HCT116 (cell line): ENCODE data around the gene MYH7. TPM values are rescaled to one million over a fixed set of nuclear protein-coding genes. Genes with fewer than 3 reads are reported as not detected.

Experiments
- ATAC-seq: fragments of 200-7000 bp; cut with Tn5 transposase; 2 replicates; pipeline ENCODE4 v1.9.1; 2020; ENCODE audit warnings: mild to moderate bottlenecking, moderate library complexity
- BruUV-seq: library from RNA; stranded (reverse); fragments of 400-500 nt; replicated peaks from 2 replicates; lab custom pipeline; 2021; lab: Mats Ljungman, UMichigan
- CTCF ChIA-PET: fragments of 300-600 bp; sonication (Branson Sonifier 250); formaldehyde crosslinking; loops from one replicate; lab custom pipeline; 2021; ENCODE audit warnings: antibody characterized with exemption; lab: Charles Lee
- POLR2A ChIA-PET: fragments of 300-600, 350-600 bp; sonication (Branson Sonifier 250); formaldehyde crosslinking; loops from one replicate; lab custom pipeline; 2021; ENCODE audit warnings: antibody characterized with exemption; lab: Charles Lee
- RAD21 ChIA-PET, 2 experiments: fragments of 300-600 bp; sonication (Branson Sonifier 250); formaldehyde crosslinking; loops; one replicate each; lab custom pipeline; 2023; ENCODE audit warnings: low total read pairs in 2 of 2; ENCODE audit not compliant: uncharacterized antibody in 2 of 2, unreplicated experiment in 2 of 2, low non-redundant PET in 1 of 2; lab: Charles Lee
- DNase-seq: peaks from one replicate; pipeline ENCODE4 v3.0.0-alpha.2; 2010; ENCODE audit warnings: low read depth, low spot score
- H2AFZ ChIP-seq: fragments of 200-600 bp; shearing (Covaris generic), sonication (generic); 2 replicates; pipeline ENCODE4 v1.6.1; 2017; ENCODE audit warnings: low read depth, mixed run types, mixed read lengths, antibody characterized with exemption, low read length; ENCODE audit not compliant: poor library complexity, severe bottlenecking
- H3K27ac ChIP-seq: 2 replicates; pipeline ENCODE4 v1.5.1; 2012; ENCODE audit warnings: low read depth, low read length
- H3K27me3 ChIP-seq: fragments of 200-600 bp; sonication (generic); 2 replicates; pipeline ENCODE4 v1.6.1; 2016; ENCODE audit warnings: mixed run types, low read length, mixed read lengths; ENCODE audit not compliant: insufficient read depth
- H3K36me3 ChIP-seq, 2 experiments: fragments of 200-500 bp in 1 of 2; fragments of 200-600 bp in 1 of 2; sonication (Bioruptor generic) in 1 of 2; sonication (generic) in 1 of 2; 2 replicates each; pipeline versions ENCODE4 v1.5.1 to v1.6.1; 2014 to 2016; ENCODE audit warnings: low read length in 2 of 2, inconsistent platforms in 1 of 2, mixed read lengths in 1 of 2, mixed run types in 1 of 2; ENCODE audit not compliant: insufficient read depth in 2 of 2, control insufficient read depth in 1 of 2
- H3K4me1 ChIP-seq, 2 experiments: fragments of 200-600 bp in 1 of 2; sonication (generic) in 1 of 2; 2 replicates each; pipeline versions ENCODE4 v1.5.1 to v1.6.1; 2012 to 2017; ENCODE audit warnings: low read length in 2 of 2, inconsistent platforms in 1 of 2, mild to moderate bottlenecking in 1 of 2, mixed read lengths in 1 of 2, mixed run types in 1 of 2, moderate library complexity in 1 of 2; ENCODE audit not compliant: insufficient read depth in 2 of 2, control insufficient read depth in 1 of 2
- H3K4me2 ChIP-seq: fragments of 200-600 bp; sonication (generic); 2 replicates; pipeline ENCODE4 v1.6.1; 2017; ENCODE audit warnings: mixed run types, low read length, mixed read lengths
- H3K4me3 ChIP-seq, 2 experiments: fragments of 200-600 bp in 1 of 2; sonication (generic) in 1 of 2; replicated peaks in 1 of 2; 2 replicates each; pipeline ENCODE4 v1.5.1; 2011 to 2016; ENCODE audit warnings: low read length in 2 of 2, control low read depth in 1 of 2, low read depth in 1 of 2, mild to moderate bottlenecking in 1 of 2, mixed read lengths in 1 of 2, mixed run types in 1 of 2
- H3K79me2 ChIP-seq: fragments of 200-600 bp; sonication (generic); 2 replicates; pipeline ENCODE4 v1.6.1; 2017; ENCODE audit warnings: mild to moderate bottlenecking, mixed run types, low read length, moderate library complexity, mixed read lengths; ENCODE audit not compliant: insufficient read depth
- H3K9ac ChIP-seq: fragments of 200-600 bp; sonication (generic); 2 replicates; pipeline ENCODE4 v1.6.1; 2016; ENCODE audit warnings: low read length, mixed read lengths
- H3K9me2 ChIP-seq: fragments of 200-600 bp; sonication (generic), shearing (Covaris generic); 2 replicates; pipeline ENCODE4 v1.6.1; 2017; ENCODE audit warnings: mixed run types, mild to moderate bottlenecking, moderate library complexity; ENCODE audit not compliant: insufficient read depth
- H3K9me3 ChIP-seq, 2 experiments: fragments of 200-500 bp in 1 of 2; fragments of 200-600 bp in 1 of 2; sonication (Bioruptor generic) in 1 of 2; sonication (generic) in 1 of 2; 2 replicates each; pipeline ENCODE4 v1.6.1; 2014 to 2017; ENCODE audit warnings: low read length in 2 of 2, mixed read lengths in 2 of 2, inconsistent platforms in 1 of 2, low read depth in 1 of 2, mild to moderate bottlenecking in 1 of 2, mixed run types in 1 of 2, moderate library complexity in 1 of 2; ENCODE audit not compliant: control insufficient read depth in 1 of 2, insufficient read depth in 1 of 2
- H4K20me1 ChIP-seq: fragments of 200-600 bp; sonication (generic), shearing (Covaris generic); 2 replicates; pipeline ENCODE4 v1.6.1; 2017; ENCODE audit warnings: mixed run types, mild to moderate bottlenecking, moderate library complexity; ENCODE audit not compliant: insufficient read depth
- CEBPB ChIP-seq: IDR thresholded peaks from 2 replicates; pipeline ENCODE4 v1.6.1; 2012; ENCODE audit warnings: low read depth
- CTCF ChIP-seq, 3 experiments: fragments of 200-600 bp in 1 of 3; sonication (generic) in 1 of 3; IDR thresholded peaks in 2 of 3; conservative IDR thresholded peaks in 1 of 3; 2 replicates each; pipeline ENCODE4 v1.5.1; 2012 to 2017; ENCODE audit warnings: low read depth in 2 of 3, low read length in 2 of 3, antibody characterized with exemption in 1 of 3, borderline replicate concordance in 1 of 3, control low read depth in 1 of 3, mild to moderate bottlenecking in 1 of 3, mixed read lengths in 1 of 3, mixed run types in 1 of 3, moderate library complexity in 1 of 3; ENCODE audit not compliant: insufficient read depth in 1 of 3
- EGR1 ChIP-seq: IDR thresholded peaks from 2 replicates; pipeline ENCODE4 v1.6.1; 2012; ENCODE audit warnings: low read depth
- EZH2 ChIP-seq: fragments of 200-600 bp; sonication (generic); IDR thresholded peaks from 2 replicates; pipeline ENCODE4 v1.6.1; 2017; ENCODE audit warnings: antibody characterized with exemption, mixed run types
- FOSL1 ChIP-seq: IDR thresholded peaks from 2 replicates; pipeline ENCODE4 v1.6.1; 2012; ENCODE audit warnings: low read depth
- POLR2A ChIP-seq: IDR thresholded peaks from 2 replicates; pipeline ENCODE4 v1.7.0; 2011; ENCODE audit warnings: borderline replicate concordance; ENCODE audit not compliant: insufficient read depth, insufficient read length; ENCODE audit errors: extremely low read depth
- POLR2AphosphoS5 ChIP-seq: IDR thresholded peaks from 2 replicates; pipeline ENCODE4 v1.6.1; 2011; ENCODE audit warnings: mild to moderate bottlenecking, low read depth, low read length, moderate library complexity
- REST ChIP-seq: IDR thresholded peaks from 2 replicates; pipeline ENCODE4 v1.6.1; 2012; ENCODE audit warnings: low read depth
- SIN3A ChIP-seq: IDR thresholded peaks from 2 replicates; pipeline ENCODE4 v1.6.1; 2012; ENCODE audit warnings: low read depth
- SP1 ChIP-seq: IDR thresholded peaks from 2 replicates; pipeline ENCODE4 v1.6.1; 2012; ENCODE audit warnings: low read depth
- SRF ChIP-seq: IDR thresholded peaks from 2 replicates; pipeline ENCODE4 v1.6.1; 2012; ENCODE audit warnings: low read depth
- TCF7L2 ChIP-seq: IDR thresholded peaks from 2 replicates; pipeline ENCODE4 v1.7.0; 2011; ENCODE audit warnings: borderline replicate concordance, inconsistent platforms; ENCODE audit not compliant: insufficient read depth, insufficient read length; ENCODE audit errors: extremely low read depth
- YY1 ChIP-seq: IDR thresholded peaks from 2 replicates; pipeline ENCODE4 v1.6.1; 2011; ENCODE audit warnings: low read length, low read depth, moderate library complexity, mild to moderate bottlenecking; ENCODE audit not compliant: insufficient replicate concordance; ENCODE audit errors: extremely low read depth
- intact Hi-C: fragments of 100-400 bp; cut with micrococcal nuclease; formaldehyde crosslinking; loops from 2 replicates; pipeline ENCODE4 v1.10.0; 2022
- total RNA-seq: library from RNA; stranded (reverse); gene quantifications from one replicate; pipeline ENCODE4 v1.2.1, GENCODE V29; 2021; ENCODE audit not compliant: unreplicated experiment
- TF ChIP-seq, protein P1 (sequence below): IDR thresholded peaks from 2 replicates; pipeline ENCODE4 v1.6.1; 2011; ENCODE audit warnings: mild to moderate bottlenecking, low read length, moderate library complexity; ENCODE audit not compliant: insufficient replicate concordance; ENCODE audit errors: extremely low read depth

The MYH7 gene
- total RNA-seq, 1 experiment from 2014 or later = not detected

DNA sequence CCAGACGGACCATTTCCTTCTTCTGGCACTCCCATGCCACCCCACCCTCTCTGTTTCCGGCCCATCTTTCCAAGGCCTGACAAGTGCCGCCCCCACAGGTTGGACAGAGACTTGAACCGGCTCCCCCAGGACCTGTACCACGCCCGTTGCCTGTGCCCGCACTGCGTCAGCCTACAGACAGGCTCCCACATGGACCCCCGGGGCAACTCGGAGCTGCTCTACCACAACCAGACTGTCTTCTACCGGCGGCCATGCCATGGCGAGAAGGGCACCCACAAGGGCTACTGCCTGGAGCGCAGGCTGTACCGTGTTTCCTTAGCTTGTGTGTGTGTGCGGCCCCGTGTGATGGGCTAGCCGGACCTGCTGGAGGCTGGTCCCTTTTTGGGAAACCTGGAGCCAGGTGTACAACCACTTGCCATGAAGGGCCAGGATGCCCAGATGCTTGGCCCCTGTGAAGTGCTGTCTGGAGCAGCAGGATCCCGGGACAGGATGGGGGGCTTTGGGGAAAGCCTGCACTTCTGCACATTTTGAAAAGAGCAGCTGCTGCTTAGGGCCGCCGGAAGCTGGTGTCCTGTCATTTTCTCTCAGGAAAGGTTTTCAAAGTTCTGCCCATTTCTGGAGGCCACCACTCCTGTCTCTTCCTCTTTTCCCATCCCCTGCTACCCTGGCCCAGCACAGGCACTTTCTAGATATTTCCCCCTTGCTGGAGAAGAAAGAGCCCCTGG, 59.8 kb downstream of the MYH7 start:
- H3K4me2 ChIP-seq = no peak overlapping the region
- RAD21 ChIA-PET = no interaction called here
- ATAC-seq = no peak
- intact Hi-C loops = no loop called here
- 0 out of 2 replicates have a peak, but pooled peaks cover 5% of the 10 kb centered on the region for H3K27me3 ChIP-seq
- no peak overlapping the region for H3K27ac ChIP-seq
- POLR2A ChIA-PET = no interaction called here
- BruUV-seq = no TSS peak
- H3K9me2 ChIP-seq = no peaks in the 10 kb centered on the region
- no peaks in the 10 kb centered on the region for H4K20me1 ChIP-seq
- CTCF ChIA-PET = no interaction called here
- no peaks in the 10 kb centered on the region for H3K4me1 ChIP-seq
- H3K79me2 ChIP-seq = no peaks in the 10 kb centered on the region
- DNase-seq = no peak
- no peak for TF ChIP-seq REST
- no peak for TF ChIP-seq SIN3A
- TF ChIP-seq CTCF (IDR thresholded peaks at IDR 0.05 in 2 of 3, conservative IDR thresholded peaks at IDR 0.05 in 1 of 3; ENCODE audit: borderline replicate concordance in 1 of 3, insufficient read depth in 1 of 3, low read depth in 2 of 3, low read length in 2 of 3) = no peak
- no peak for TF ChIP-seq EGR1
- TF ChIP-seq TCF7L2 = no peak
- TF ChIP-seq, protein P1, sequence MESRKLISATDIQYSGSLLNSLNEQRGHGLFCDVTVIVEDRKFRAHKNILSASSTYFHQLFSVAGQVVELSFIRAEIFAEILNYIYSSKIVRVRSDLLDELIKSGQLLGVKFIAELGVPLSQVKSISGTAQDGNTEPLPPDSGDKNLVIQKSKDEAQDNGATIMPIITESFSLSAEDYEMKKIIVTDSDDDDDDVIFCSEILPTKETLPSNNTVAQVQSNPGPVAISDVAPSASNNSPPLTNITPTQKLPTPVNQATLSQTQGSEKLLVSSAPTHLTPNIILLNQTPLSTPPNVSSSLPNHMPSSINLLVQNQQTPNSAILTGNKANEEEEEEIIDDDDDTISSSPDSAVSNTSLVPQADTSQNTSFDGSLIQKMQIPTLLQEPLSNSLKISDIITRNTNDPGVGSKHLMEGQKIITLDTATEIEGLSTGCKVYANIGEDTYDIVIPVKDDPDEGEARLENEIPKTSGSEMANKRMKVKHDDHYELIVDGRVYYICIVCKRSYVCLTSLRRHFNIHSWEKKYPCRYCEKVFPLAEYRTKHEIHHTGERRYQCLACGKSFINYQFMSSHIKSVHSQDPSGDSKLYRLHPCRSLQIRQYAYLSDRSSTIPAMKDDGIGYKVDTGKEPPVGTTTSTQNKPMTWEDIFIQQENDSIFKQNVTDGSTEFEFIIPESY = no peak
- no peak for TF ChIP-seq CEBPB
- no peak for TF ChIP-seq SRF
- no peak for TF ChIP-seq EZH2
- TF ChIP-seq SP1 = no peak
- TF ChIP-seq YY1 = no peak
- no peak for TF ChIP-seq FOSL1
- no peak for TF ChIP-seq POLR2A
- no peak for TF ChIP-seq POLR2AphosphoS5
- H3K9ac ChIP-seq = no peak overlapping the region
- no peak overlapping the region for H2AFZ ChIP-seq
- H3K4me3 ChIP-seq = no peak overlapping the region
- H3K9me3 ChIP-seq = no peaks in the 10 kb centered on the region
- H3K36me3 ChIP-seq = no peaks in the 10 kb centered on the region
